Measurements from ENCODE around the gene RASA2. TPM values are rescaled to one million over a fixed set of nuclear protein-coding genes. Genes with fewer than 3 reads are reported as not detected.

RASA2 gene
- total and polyA plus RNA-seq, 2 experiments from 2014 or later, result 6.2 to 12.6 TPM

DNA sequence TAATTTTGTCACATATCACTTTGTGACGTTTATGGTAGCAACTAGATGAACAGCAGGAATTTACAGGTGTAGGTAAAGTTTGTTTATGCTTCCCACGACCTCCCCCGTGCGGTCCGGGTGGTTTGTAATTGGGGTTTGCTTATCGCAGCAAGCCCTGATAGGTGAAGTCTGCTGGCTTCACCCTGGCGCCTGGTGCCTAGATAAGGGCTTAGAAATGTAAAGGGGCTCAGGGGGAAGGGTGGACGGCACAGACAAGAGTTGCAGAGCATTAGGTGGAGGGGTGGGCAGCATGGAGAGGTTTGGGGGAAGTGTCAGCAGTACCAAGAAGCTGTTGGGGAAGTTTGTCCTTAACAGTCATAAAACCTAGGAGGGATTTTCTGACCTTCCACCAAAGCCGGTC is 143.1 kb downstream of the RASA2 start:
- no peaks in the 10 kb centered on the region for H3K27me3 ChIP-seq
- peak overlapping the region; percentile 85 for H3K27ac ChIP-seq
- H3K9me2 ChIP-seq (replicated peaks; ENCODE audit: insufficient read depth), result no peaks in the 10 kb centered on the region
- H2AFZ ChIP-seq, result no peak overlapping the region
- WGBS (ENCODE audit: low lambda C conversion rate, missing lambda C conversion rate), result 21% methylated on average over 9 of the region's 9 CpGs
- no peaks in the 10 kb centered on the region for H4K20me1 ChIP-seq (ENCODE audit: insufficient read depth, poor library complexity, severe bottlenecking)
- no peak overlapping the region for H3K4me2 ChIP-seq
- DNase-seq (ENCODE audit: low spot score), result peak; percentile 44
- H3K9me3 ChIP-seq (ENCODE audit: low read depth), result no peaks in the 10 kb centered on the region
- no peaks in the 10 kb centered on the region for H3K4me1 ChIP-seq (ENCODE audit: insufficient read depth)
- H3K36me3 ChIP-seq (replicated peaks; ENCODE audit: insufficient read depth, low read depth), result no peaks in the 10 kb centered on the region
- no peaks in the 10 kb centered on the region for H3K79me2 ChIP-seq
- no peak for TF ChIP-seq EZH2phosphoT487 (IDR thresholded peaks at IDR 0.05; ENCODE audit: low read depth, severe bottlenecking, unreplicated experiment)
- no peak for TF ChIP-seq CTCF (IDR thresholded peaks at IDR 0.05; ENCODE audit: poor library complexity)
- no peak for TF ChIP-seq EZH2 (IDR thresholded peaks at IDR 0.05; ENCODE audit: borderline replicate concordance)
- no peak overlapping the region for H3K4me3 ChIP-seq

DNA sequence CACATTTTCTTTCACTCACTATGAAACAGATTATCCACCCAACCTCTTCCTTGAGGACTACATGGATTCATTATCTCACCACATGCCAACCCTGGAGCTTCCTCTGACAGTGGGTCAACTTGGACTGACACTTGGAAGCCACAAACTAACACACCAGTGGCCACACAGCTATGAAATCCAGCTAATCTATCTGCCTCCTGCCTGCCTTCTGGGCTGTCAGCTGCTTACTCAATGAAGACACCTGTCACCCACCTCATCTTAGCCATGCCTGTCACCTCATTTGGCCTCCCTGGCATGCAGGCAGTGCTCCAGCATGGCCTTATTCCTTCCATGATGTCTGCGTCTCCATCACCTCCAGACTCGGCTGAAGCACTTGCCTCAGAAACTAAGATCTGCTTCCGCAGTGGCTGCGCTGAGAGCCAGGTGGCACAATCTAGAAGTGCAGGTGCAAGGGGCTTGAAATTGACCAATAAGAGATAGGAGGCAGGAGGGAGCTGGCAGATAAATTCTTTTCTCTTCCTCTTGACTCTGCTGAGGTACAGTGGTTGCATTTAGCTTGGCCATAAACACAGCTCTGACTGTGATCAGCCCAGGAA is 146.1 kb downstream of the RASA2 start:
- Histone ChIP-seq H3K79me2 (no peaks in the 10 kb centered on the region), H3K4me2 (no peak overlapping the region), H3K4me3 (no peak overlapping the region), H3K9me3 (ENCODE audit: low read depth) (no peaks in the 10 kb centered on the region), H3K27ac (no peak overlapping the region), H3K27me3 (no peaks in the 10 kb centered on the region), H3K4me1 (ENCODE audit: insufficient read depth) (no peaks in the 10 kb centered on the region), H4K20me1 (ENCODE audit: insufficient read depth, poor library complexity, severe bottlenecking) (no peaks in the 10 kb centered on the region), H3K9me2 (replicated peaks; ENCODE audit: insufficient read depth) (no peaks in the 10 kb centered on the region), H3K36me3 (replicated peaks; ENCODE audit: insufficient read depth, low read depth) (no peaks in the 10 kb centered on the region), H2AFZ (no peak overlapping the region)
- no peak for DNase-seq (ENCODE audit: low spot score)
- TF ChIP-seq EZH2phosphoT487 (IDR thresholded peaks at IDR 0.05; ENCODE audit: low read depth, severe bottlenecking, unreplicated experiment) (no peak), EZH2 (IDR thresholded peaks at IDR 0.05; ENCODE audit: borderline replicate concordance) (no peak)
- WGBS (ENCODE audit: low lambda C conversion rate, missing lambda C conversion rate), result 83% methylated on average over 4 of the region's 4 CpGs

GRCh38 chr3:141642215-141642614 is 155.4 kb downstream of the RASA2 start:
- TF ChIP-seq CTCF (IDR thresholded peaks at IDR 0.05; ENCODE audit: poor library complexity), result no peak
- no peak for TF ChIP-seq EZH2 (IDR thresholded peaks at IDR 0.05; ENCODE audit: borderline replicate concordance)
- no peak for TF ChIP-seq EZH2phosphoT487 (IDR thresholded peaks at IDR 0.05; ENCODE audit: low read depth, severe bottlenecking, unreplicated experiment)
- 47% methylated on average over 2 of the region's 2 CpGs for WGBS (ENCODE audit: low lambda C conversion rate, missing lambda C conversion rate)
- H3K4me2 ChIP-seq, result no peak overlapping the region
- no peaks in the 10 kb centered on the region for H3K79me2 ChIP-seq
- H3K4me3 ChIP-seq, result no peak overlapping the region
- H2AFZ ChIP-seq, result no peak overlapping the region
- no peaks in the 10 kb centered on the region for H3K27me3 ChIP-seq
- no peaks in the 10 kb centered on the region for H4K20me1 ChIP-seq (ENCODE audit: insufficient read depth, poor library complexity, severe bottlenecking)
- no peaks in the 10 kb centered on the region for H3K36me3 ChIP-seq (replicated peaks; ENCODE audit: insufficient read depth, low read depth)
- DNase-seq (ENCODE audit: low spot score), result no peak
- H3K27ac ChIP-seq, result no peak overlapping the region
- H3K9me3 ChIP-seq (ENCODE audit: low read depth), result no peaks in the 10 kb centered on the region
- H3K9me2 ChIP-seq (replicated peaks; ENCODE audit: insufficient read depth), result no peaks in the 10 kb centered on the region
- H3K4me1 ChIP-seq (ENCODE audit: insufficient read depth), result no peaks in the 10 kb centered on the region

DNA sequence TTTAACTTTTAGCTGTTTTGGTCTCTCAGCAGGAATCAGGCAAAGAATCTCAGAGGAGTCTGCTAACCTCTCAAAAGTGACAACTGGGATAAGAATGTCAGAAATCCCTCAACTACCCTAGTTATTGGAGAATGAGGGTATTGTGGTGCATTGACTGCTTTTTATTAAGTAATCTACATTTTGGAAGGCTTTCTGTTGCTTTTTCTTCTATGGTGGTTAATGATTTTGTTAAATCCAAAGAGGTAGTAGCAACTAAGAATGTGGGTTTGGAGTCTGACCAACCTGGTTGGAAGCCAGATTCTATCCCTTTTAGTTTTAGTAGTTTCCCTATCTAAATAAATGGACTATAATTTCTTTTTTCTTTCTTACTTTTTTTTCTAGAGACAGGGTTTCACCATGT is 156.6 kb downstream of the RASA2 start:
- no peak for TF ChIP-seq EZH2phosphoT487 (IDR thresholded peaks at IDR 0.05; ENCODE audit: low read depth, severe bottlenecking, unreplicated experiment)
- Histone ChIP-seq H3K4me2 (no peak overlapping the region), H3K79me2 (no peaks in the 10 kb centered on the region), H3K27me3 (no peaks in the 10 kb centered on the region), H3K9me2 (replicated peaks; ENCODE audit: insufficient read depth) (no peaks in the 10 kb centered on the region), H3K4me3 (no peak overlapping the region), H3K36me3 (replicated peaks; ENCODE audit: insufficient read depth, low read depth) (no peaks in the 10 kb centered on the region), H2AFZ (no peak overlapping the region), H3K27ac (no peak overlapping the region), H3K4me1 (ENCODE audit: insufficient read depth) (peaks cover 7% of the 10 kb centered on the region), H3K9me3 (ENCODE audit: low read depth) (no peaks in the 10 kb centered on the region), H4K20me1 (ENCODE audit: insufficient read depth, poor library complexity, severe bottlenecking) (no peaks in the 10 kb centered on the region)
- DNase-seq (ENCODE audit: low spot score), result no peak

All from hepatocyte (in vitro differentiated cells).